ENCODE data around the gene ANAPC2. TPM values are rescaled to one million over a fixed set of nuclear protein-coding genes. Genes with fewer than 3 reads are reported as not detected.
A peak's percentile ranks its signal among the peaks of the same experiment; 100 is the strongest.

The ANAPC2 gene
- total RNA-seq, 1 experiment from 2014 or later = 80.9 TPM

GRCh38 chr9:137168904-137169856 is 19.2 kb downstream of the ANAPC2 start:
- Mint-ChIP-seq H3K4me3 (peak overlapping the region; percentile 62), H3K4me1 (peaks cover 6% of the 10 kb centered on the region), H3K9me3 (no peaks in the 10 kb centered on the region), H3K27me3 (ENCODE audit: low read depth) (peaks cover 64% of the 10 kb centered on the region), H3K27ac (no peak overlapping the region), H3K36me3 (no peaks in the 10 kb centered on the region)
- ATAC-seq (peak; percentile 61), DNase-seq (ENCODE audit: low spot score) (peak; percentile 81)
- ChIA-PET POLR2A (interaction anchor here (0.5 to 0.8 kb wide), 7 partner anchors 20 to 597 kb away, joined by 3 read pairs; partner anchors contain the start of genes MAN1B1 and TUBB4B), CTCF (interaction anchor here (0.7 to 3.6 kb wide), 21 partner anchors 7 to 140 kb away, joined by 3 to 17 read pairs (median 5); partner anchors contain the start of genes GRIN1, MAN1B1, NELFB and RNF224)
- TF ChIP-seq TP53 (CRISPR knock-in tag; IDR thresholded peaks at IDR 0.05) (peak; percentile 69; the same call in 1 of the 2 replicates), ZBTB21 (CRISPR knock-in tag; IDR thresholded peaks at IDR 0.05; ENCODE audit: borderline replicate concordance) (peak; percentile 62; the same call in 1 of the 2 replicates), ATF1 (CRISPR knock-in tag; IDR thresholded peaks at IDR 0.05) (no peak), NFYB (CRISPR knock-in tag; conservative IDR thresholded peaks at IDR 0.05; ENCODE audit: low read depth) (no peak), NR1H2 (CRISPR knock-in tag; IDR thresholded peaks at IDR 0.05) (no peak), AFF4 (CRISPR knock-in tag; IDR thresholded peaks at IDR 0.05; ENCODE audit: borderline replicate concordance) (no peak), SMAD4 (CRISPR knock-in tag; IDR thresholded peaks at IDR 0.05) (no peak), ZNF121 (CRISPR knock-in tag; IDR thresholded peaks at IDR 0.05) (no peak; the same call in 1 of the 2 replicates), TCF7 (CRISPR knock-in tag; IDR thresholded peaks at IDR 0.05; ENCODE audit: low read depth) (no peak), ZNF423 (CRISPR knock-in tag; IDR thresholded peaks at IDR 0.05) (no peak), FOXK1 (CRISPR knock-in tag; IDR thresholded peaks at IDR 0.05) (peak; percentile 85; the same call in 1 of the 2 replicates), GABPB1 (CRISPR knock-in tag; IDR thresholded peaks at IDR 0.05) (no peak), AR (CRISPR knock-in tag; IDR thresholded peaks at IDR 0.05) (no peak), ATF2 (CRISPR knock-in tag; IDR thresholded peaks at IDR 0.05; ENCODE audit: borderline replicate concordance, low read depth) (no peak), IRF1 (CRISPR knock-in tag; IDR thresholded peaks at IDR 0.05) (peak; percentile 75), ATF3 (CRISPR knock-in tag; conservative IDR thresholded peaks at IDR 0.05) (no peak), NR2C2 (CRISPR knock-in tag; IDR thresholded peaks at IDR 0.05) (0 out of 2 replicates have a peak, but pooled peaks have one; percentile 11), ZNF425 (CRISPR knock-in tag; conservative IDR thresholded peaks at IDR 0.05) (no peak), ZNF416 (CRISPR knock-in tag; IDR thresholded peaks at IDR 0.05) (no peak), CDX4 (CRISPR knock-in tag; IDR thresholded peaks at IDR 0.05; ENCODE audit: borderline replicate concordance) (no peak)

All from WTC11 (cell line).